GM10266 (cell line): ENCODE results near the gene PRR19.
"Not testable (repeated sequence)": the region's sequence is repeated elsewhere in the genome, so short reads cannot be mapped to it uniquely, and the experiment has no call there.

ENCODE experiments used
- DNase-seq: peaks from one replicate; pipeline ENCODE4 v3.0.0; 2012; ENCODE audit errors: extremely low spot score
- TF ChIP-seq, protein P1 (sequence below): IDR thresholded peaks from 2 replicates; pipeline ENCODE4 v1.5.1; 2012; ENCODE audit warnings: mild to moderate bottlenecking, low read depth; ENCODE audit not compliant: control insufficient read depth, insufficient read depth; ENCODE audit errors: missing control alignments

The PRR19 gene

DNA sequence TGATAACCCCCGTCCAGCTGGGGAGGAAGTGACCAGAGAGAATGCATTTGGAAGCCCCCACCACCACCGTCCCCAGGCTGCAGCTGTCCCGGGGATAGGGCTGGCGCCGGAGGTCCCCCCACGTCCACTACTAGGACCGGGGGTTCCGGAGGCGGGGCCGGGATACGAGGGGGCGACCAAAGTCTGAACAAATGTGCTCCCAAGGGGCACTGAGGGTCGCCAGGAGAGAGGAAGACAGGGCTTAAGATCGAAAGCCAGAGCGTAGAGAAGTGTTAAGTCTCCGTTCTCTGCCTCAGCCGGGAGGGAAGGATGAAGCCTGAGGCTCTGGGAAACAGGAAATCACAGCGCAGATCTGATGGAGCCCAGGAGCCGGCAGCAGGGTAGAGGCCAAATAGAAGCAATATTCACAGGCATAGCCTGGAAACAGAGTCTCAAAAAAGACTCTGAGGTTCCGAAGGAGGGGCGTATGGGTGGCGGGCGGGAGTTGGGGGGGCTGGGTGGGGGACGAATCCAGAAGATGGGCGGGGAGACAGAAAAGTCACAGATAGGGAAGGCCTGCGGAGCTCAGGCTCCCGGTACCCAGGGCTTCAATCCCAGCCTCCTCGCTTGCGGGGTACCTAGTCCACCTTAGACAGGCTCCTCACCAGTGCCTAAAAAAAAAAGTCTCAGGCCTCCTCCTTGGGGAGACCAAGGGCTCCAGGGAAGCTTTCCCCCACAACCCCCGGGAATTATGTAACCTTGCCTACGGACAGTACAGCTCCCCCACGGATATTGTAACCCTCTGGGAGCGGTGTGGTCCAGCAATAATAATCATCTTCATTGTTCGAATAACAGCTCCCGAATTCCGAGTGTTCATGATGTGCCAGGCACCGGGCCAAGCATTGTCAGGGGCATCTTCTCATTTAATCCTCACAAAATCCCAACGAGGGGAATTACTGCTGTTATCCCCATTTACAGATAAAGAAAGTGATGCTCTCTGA, 45.9 kb upstream of the PRR19 start:
- TF ChIP-seq, protein P1, sequence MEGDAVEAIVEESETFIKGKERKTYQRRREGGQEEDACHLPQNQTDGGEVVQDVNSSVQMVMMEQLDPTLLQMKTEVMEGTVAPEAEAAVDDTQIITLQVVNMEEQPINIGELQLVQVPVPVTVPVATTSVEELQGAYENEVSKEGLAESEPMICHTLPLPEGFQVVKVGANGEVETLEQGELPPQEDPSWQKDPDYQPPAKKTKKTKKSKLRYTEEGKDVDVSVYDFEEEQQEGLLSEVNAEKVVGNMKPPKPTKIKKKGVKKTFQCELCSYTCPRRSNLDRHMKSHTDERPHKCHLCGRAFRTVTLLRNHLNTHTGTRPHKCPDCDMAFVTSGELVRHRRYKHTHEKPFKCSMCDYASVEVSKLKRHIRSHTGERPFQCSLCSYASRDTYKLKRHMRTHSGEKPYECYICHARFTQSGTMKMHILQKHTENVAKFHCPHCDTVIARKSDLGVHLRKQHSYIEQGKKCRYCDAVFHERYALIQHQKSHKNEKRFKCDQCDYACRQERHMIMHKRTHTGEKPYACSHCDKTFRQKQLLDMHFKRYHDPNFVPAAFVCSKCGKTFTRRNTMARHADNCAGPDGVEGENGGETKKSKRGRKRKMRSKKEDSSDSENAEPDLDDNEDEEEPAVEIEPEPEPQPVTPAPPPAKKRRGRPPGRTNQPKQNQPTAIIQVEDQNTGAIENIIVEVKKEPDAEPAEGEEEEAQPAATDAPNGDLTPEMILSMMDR, result no peak
- DNase-seq, result no peak

- DNase-seq, result not testable (repeated sequence)
Observed at GRCh38 chr19:42257842-42258241, 44.1 kb upstream of the PRR19 start.

GRCh38 chr19:42261763-42262162, 40.2 kb upstream of the PRR19 start:
- no peak for DNase-seq
- TF ChIP-seq, protein P1, result no peak

- not testable (repeated sequence) for DNase-seq
Observed at GRCh38 chr19:42266105-42266504, 35.8 kb upstream of the PRR19 start.

GRCh38 chr19:42266928-42267603, 34.9 kb upstream of the PRR19 start:
- DNase-seq, result not testable (repeated sequence)

- TF ChIP-seq, protein P1, result no peak
- DNase-seq, result no peak
Observed at GRCh38 chr19:42267644-42268141, 34.2 kb upstream of the PRR19 start.

DNA sequence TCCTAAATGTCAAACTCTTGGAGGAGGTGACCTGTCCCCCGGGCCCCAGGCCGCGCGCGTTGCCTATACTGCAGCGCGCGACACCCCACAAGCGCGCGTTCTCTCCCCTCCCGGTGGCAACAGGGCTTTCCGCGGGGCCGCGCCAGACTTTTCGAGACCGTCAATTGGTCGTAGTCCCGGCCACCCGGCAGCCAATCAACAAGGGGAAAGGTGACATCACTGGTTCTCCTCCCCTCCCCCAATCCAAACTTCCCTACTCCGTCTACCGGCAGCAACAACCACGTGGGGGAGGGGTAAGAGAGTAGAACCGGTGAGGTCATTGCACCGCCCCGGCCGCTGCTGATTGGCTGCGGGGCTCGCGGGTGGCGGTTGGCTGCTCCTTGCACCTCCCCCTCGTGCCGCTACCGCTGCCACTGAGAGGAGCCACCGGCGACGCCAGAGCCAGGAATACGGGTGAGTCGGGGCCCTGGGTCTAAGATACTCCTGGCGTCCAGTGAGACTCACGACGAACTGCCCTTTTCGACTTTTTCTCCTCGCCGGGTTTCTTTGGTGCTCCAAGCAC, 33.7 kb upstream of the PRR19 start:
- TF ChIP-seq, protein P1, result no peak
- peak; percentile 92 for DNase-seq

DNA sequence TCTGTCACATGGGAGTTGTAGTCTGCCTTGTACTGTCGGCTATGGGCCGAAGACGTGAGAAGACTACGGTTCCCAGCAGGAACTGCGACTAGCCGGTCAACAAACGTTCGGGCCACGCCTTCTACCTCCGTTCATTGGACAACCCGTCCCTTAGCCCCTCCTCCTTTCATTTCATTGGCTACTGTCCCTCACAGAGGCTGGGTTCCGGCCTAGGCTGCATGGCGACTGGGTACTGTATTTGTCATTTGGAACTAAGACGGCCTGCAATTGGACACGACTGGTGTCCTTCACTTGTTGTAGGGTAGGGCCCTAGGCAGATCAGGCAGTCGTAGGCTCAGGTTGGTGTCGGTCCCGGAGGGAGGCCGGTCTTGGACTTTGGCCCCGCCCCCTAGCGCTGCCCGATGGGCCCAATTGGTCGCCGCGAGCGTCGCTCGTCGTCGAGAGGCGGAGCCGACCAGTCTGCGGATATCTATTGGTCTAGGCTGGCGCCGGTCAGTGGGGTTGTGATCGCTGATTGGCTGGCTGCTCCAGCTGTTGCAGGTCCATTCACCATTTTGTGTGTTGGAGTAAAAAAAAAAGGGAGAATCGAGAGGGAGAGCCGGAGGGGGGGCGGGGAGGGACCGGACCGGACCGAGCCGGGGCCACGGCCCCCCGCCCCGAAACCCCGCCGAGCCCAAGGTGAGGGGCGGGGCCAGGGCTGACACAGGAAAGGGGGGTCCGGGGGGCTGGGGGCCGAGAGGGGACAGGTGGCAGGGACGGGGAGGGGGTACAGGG, 33.0 kb upstream of the PRR19 start, which contains the start of gene CIC:
CIC (plus strand) TSS at position 549 of the 774 bp plus-strand sequence. CDS start 2,532 bp downstream, outside the sequence.
- TF ChIP-seq, protein P1, result no peak

More for the DNA sequence above, 33.0 kb upstream of the PRR19 start, which contains the start of gene CIC:
- DNase-seq, result peak; percentile 97
